Upper lobe of left lung (tissue), 4 donors: Measurements from ENCODE around the gene SOWAHC.

ENCODE experiments used
- CTCF ChIP-seq, 6 experiments: fragments of 450-650 bp in 4 of 6; fragments of 200-600 bp in 2 of 6; sonication (generic) in 2 of 6; IDR thresholded peaks; one replicate each; pipeline ENCODE4 v1.5.1; 2016 to 2019; ENCODE audit warnings: antibody characterized with exemption in 6 of 6
- POLR2A ChIP-seq, 4 donors: fragments of 450-650 bp; IDR thresholded peaks; one replicate each; pipeline ENCODE4 v1.5.1; 2016 to 2017; ENCODE audit warnings: antibody characterized with exemption in 4 of 4, mild to moderate bottlenecking in 2 of 4

- TF ChIP-seq CTCF (IDR thresholded peaks at IDR 0.05) (no peak), POLR2A (IDR thresholded peaks at IDR 0.05) (no peak)
These were observed 9.1 kb downstream of the SOWAHC start for GRCh38 chr2:109623297-109623696.
